HepG2 (cell line): ENCODE data around the gene CYP26A1. TPM values are rescaled to one million over a fixed set of nuclear protein-coding genes. Genes with fewer than 3 reads are reported as not detected.

Source experiments
- FOXA3 ChIP-seq: IDR thresholded peaks from 2 replicates; pipeline ENCODE4 v1.6.1; 2016; ENCODE audit warnings: missing genetic modification reagents, missing compliant biosample characterization
- ISL2 ChIP-seq: sonication (generic); formaldehyde crosslinking; IDR thresholded peaks from 2 replicates; pipeline ENCODE4 v1.5.0; 2020; ENCODE audit warnings: missing genetic modification reagents
- MAF1 ChIP-seq: sonication (generic); formaldehyde crosslinking; IDR thresholded peaks from 2 replicates; pipeline ENCODE4 v1.5.0; 2020; ENCODE audit warnings: missing genetic modification reagents, borderline replicate concordance
- MTF1 ChIP-seq: sonication (generic); formaldehyde crosslinking; IDR thresholded peaks from 2 replicates; pipeline ENCODE4 v1.5.0; 2020; ENCODE audit warnings: missing genetic modification reagents
- ONECUT2 ChIP-seq: sonication (generic); formaldehyde crosslinking; IDR thresholded peaks from 2 replicates; pipeline ENCODE4 v1.4.0; 2020; ENCODE audit warnings: missing genetic modification reagents
- SETDB1 ChIP-seq: sonication (generic); formaldehyde crosslinking; IDR thresholded peaks from 2 replicates; pipeline ENCODE4 v1.5.1; 2020; ENCODE audit warnings: missing genetic modification reagents, mild to moderate bottlenecking, borderline replicate concordance
- SMARCE1 ChIP-seq: fragments of 450-650 bp; IDR thresholded peaks from 2 replicates; pipeline ENCODE4 v1.6.1; 2017; ENCODE audit warnings: borderline replicate concordance
- SNAI1 ChIP-seq: sonication (generic); formaldehyde crosslinking; IDR thresholded peaks from 2 replicates; pipeline ENCODE4 v1.5.0; 2020; ENCODE audit warnings: mild to moderate bottlenecking, missing genetic modification reagents, borderline replicate concordance
- SOX6 ChIP-seq, 2 experiments: fragments of 450-650 bp in 1 of 2; sonication (generic) in 1 of 2; formaldehyde crosslinking in 1 of 2; IDR thresholded peaks; 2 replicates each; pipeline versions ENCODE4 v1.4.0 to v1.6.1; 2017 to 2020; ENCODE audit warnings: antibody characterized with exemption in 1 of 2, mild to moderate bottlenecking in 1 of 2, missing genetic modification reagents in 1 of 2
- SP140L ChIP-seq: sonication (generic); formaldehyde crosslinking; IDR thresholded peaks from 2 replicates; pipeline ENCODE4 v1.4.0; 2020; ENCODE audit warnings: missing genetic modification reagents, borderline replicate concordance
- SUZ12 ChIP-seq: fragments of 150-350 bp; IDR thresholded peaks from 2 replicates; pipeline ENCODE4 v1.6.1; 2014; ENCODE audit warnings: low read depth, low read length
- TARDBP ChIP-seq: sonication (generic); formaldehyde crosslinking; IDR thresholded peaks from 2 replicates; pipeline ENCODE4 v1.8.0; 2022; ENCODE audit warnings: mild to moderate bottlenecking, missing genetic modification reagents
- TBL1XR1 ChIP-seq: fragments of 150-350 bp; IDR thresholded peaks from 2 replicates; pipeline ENCODE4 v1.6.1; 2014; ENCODE audit warnings: borderline replicate concordance, low read length; ENCODE audit not compliant: partially characterized antibody
- THAP11 ChIP-seq: IDR thresholded peaks from 2 replicates; pipeline ENCODE4 v1.6.1; 2016; ENCODE audit warnings: missing biosample characterization, missing genetic modification reagents
- XBP1 ChIP-seq: sonication (generic); formaldehyde crosslinking; IDR thresholded peaks from 2 replicates; pipeline ENCODE4 v1.5.0; 2020; ENCODE audit warnings: missing genetic modification reagents
- ZBTB3 ChIP-seq: sonication (generic); formaldehyde crosslinking; IDR thresholded peaks from 2 replicates; pipeline ENCODE4 v1.4.0; 2020; ENCODE audit warnings: low read depth, mild to moderate bottlenecking, moderate library complexity, missing genetic modification reagents, borderline replicate concordance
- ZNF17 ChIP-seq: sonication (generic); formaldehyde crosslinking; IDR thresholded peaks from 2 replicates; pipeline ENCODE4 v1.5.0; 2020; ENCODE audit warnings: mild to moderate bottlenecking, missing genetic modification reagents
- polyA plus RNA-seq, 8 experiments: library from polyadenylated mRNA; depleted of rRNA in 3 of 8; stranded (reverse) in 7 of 8; unstranded in 1 of 8; fragments of >200 nt; fragmentation: Illumina TruSeq in 4 of 8; extraction: Trizol in 4 of 8; gene quantifications; 2 replicates each; pipeline versions ENCODE4 v1.2.1 to v1.2.3, GENCODE V29; 2011 to 2016; ENCODE audit warnings: low read depth in 4 of 8, missing spikeins in 1 of 8, mixed read lengths in 1 of 8; ENCODE audit not compliant: insufficient read depth in 1 of 8
- total RNA-seq, 5 experiments: library from RNA; depleted of rRNA; stranded (reverse); fragments of >200 nt; fragmentation: Illumina TruSeq; extraction: Trizol; gene quantifications; 2 replicates each; pipeline ENCODE4 v1.2.3, GENCODE V29; 2016; ENCODE audit warnings: low read depth in 1 of 5
- TF ChIP-seq, protein P1 (sequence below): sonication (generic); formaldehyde crosslinking; IDR thresholded peaks from 2 replicates; pipeline ENCODE4 v1.4.0; 2020; ENCODE audit warnings: missing genetic modification reagents
- TF ChIP-seq, protein P2 (sequence below): sonication (generic); formaldehyde crosslinking; IDR thresholded peaks from 2 replicates; pipeline ENCODE4 v1.4.0; 2020; ENCODE audit warnings: mild to moderate bottlenecking, missing genetic modification reagents
- TF ChIP-seq, protein P3 (sequence below): sonication (generic); formaldehyde crosslinking; IDR thresholded peaks from 2 replicates; pipeline ENCODE4 v1.4.0; 2020; ENCODE audit warnings: missing genetic modification reagents
- TF ChIP-seq, protein P4 (sequence below): sonication (generic); formaldehyde crosslinking; conservative IDR thresholded peaks from 2 replicates; pipeline ENCODE4 v1.8.0; 2022; ENCODE audit warnings: low read depth, missing genetic modification reagents
- TF ChIP-seq, protein P5 (sequence below): IDR thresholded peaks from 2 replicates; pipeline ENCODE4 v1.6.1; 2016; ENCODE audit warnings: missing biosample characterization, missing genetic modification reagents, low read depth

CYP26A1 gene
- total and polyA plus RNA-seq, 2 of the 13 experiments (the other 11 are each of a cell fraction or from before 2014, with no cell fraction given), result 0.15 TPM; not detected in 1

DNA sequence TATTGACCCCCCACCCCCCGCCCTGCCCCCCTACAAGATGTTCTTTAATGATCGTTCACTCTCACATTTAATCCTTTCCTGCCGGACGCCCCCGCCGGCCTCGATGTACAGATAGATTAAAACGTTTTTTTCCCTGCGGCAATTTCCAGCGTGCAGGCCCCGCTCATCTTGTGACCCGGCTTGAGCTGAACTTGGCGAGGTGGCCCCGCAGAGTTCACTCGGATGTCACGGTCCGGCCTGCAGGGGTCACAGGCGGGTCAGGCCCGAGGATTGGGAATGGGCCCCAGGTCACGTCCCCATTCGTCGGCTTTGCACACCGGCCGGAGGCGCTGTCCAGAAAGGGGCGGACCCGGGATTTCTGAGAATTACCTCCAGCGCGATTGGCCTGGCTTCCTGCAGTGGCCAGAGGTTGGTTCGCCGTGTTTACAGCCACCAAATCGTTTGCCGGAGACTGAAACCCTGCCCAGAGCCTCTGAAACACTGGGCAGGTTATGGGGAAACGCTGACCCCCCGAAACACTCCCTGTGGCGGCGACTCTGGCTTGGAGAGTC is 1.9 kb upstream of the CYP26A1 start (continued):
- TF ChIP-seq, protein P1, sequence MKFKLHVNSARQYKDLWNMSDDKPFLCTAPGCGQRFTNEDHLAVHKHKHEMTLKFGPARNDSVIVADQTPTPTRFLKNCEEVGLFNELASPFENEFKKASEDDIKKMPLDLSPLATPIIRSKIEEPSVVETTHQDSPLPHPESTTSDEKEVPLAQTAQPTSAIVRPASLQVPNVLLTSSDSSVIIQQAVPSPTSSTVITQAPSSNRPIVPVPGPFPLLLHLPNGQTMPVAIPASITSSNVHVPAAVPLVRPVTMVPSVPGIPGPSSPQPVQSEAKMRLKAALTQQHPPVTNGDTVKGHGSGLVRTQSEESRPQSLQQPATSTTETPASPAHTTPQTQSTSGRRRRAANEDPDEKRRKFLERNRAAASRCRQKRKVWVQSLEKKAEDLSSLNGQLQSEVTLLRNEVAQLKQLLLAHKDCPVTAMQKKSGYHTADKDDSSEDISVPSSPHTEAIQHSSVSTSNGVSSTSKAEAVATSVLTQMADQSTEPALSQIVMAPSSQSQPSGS (CRISPR knock-in tag), result no peak
- TF ChIP-seq FOXA3 (CRISPR knock-in tag) (peak; percentile 57; the same call in 1 of the 2 replicates), MTF1 (CRISPR knock-in tag) (peak; percentile 84; the same call in 1 of the 2 replicates), ZBTB3 (CRISPR knock-in tag) (no peak), SETDB1 (CRISPR knock-in tag) (no peak), SP140L (CRISPR knock-in tag) (no peak), MAF1 (CRISPR knock-in tag) (no peak), ONECUT2 (CRISPR knock-in tag) (no peak), ISL2 (CRISPR knock-in tag) (no peak; the same call in 1 of the 2 replicates), TARDBP (CRISPR knock-in tag) (no peak), ZNF17 (no peak), SOX6 (IDR thresholded peaks at IDR 0.05) (no peak), SOX6 (CRISPR knock-in tag; IDR thresholded peaks at IDR 0.05) (peak; percentile 51), TBL1XR1 (peak; percentile 86), SUZ12 (no peak), SNAI1 (CRISPR knock-in tag) (no peak), XBP1 (no peak), THAP11 (CRISPR knock-in tag) (0 out of 2 replicates have a peak, but pooled peaks have one; percentile 27), SMARCE1 (no peak)
- TF ChIP-seq, protein P2, sequence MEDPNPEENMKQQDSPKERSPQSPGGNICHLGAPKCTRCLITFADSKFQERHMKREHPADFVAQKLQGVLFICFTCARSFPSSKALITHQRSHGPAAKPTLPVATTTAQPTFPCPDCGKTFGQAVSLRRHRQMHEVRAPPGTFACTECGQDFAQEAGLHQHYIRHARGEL (CRISPR knock-in tag), result no peak
- TF ChIP-seq, protein P3, sequence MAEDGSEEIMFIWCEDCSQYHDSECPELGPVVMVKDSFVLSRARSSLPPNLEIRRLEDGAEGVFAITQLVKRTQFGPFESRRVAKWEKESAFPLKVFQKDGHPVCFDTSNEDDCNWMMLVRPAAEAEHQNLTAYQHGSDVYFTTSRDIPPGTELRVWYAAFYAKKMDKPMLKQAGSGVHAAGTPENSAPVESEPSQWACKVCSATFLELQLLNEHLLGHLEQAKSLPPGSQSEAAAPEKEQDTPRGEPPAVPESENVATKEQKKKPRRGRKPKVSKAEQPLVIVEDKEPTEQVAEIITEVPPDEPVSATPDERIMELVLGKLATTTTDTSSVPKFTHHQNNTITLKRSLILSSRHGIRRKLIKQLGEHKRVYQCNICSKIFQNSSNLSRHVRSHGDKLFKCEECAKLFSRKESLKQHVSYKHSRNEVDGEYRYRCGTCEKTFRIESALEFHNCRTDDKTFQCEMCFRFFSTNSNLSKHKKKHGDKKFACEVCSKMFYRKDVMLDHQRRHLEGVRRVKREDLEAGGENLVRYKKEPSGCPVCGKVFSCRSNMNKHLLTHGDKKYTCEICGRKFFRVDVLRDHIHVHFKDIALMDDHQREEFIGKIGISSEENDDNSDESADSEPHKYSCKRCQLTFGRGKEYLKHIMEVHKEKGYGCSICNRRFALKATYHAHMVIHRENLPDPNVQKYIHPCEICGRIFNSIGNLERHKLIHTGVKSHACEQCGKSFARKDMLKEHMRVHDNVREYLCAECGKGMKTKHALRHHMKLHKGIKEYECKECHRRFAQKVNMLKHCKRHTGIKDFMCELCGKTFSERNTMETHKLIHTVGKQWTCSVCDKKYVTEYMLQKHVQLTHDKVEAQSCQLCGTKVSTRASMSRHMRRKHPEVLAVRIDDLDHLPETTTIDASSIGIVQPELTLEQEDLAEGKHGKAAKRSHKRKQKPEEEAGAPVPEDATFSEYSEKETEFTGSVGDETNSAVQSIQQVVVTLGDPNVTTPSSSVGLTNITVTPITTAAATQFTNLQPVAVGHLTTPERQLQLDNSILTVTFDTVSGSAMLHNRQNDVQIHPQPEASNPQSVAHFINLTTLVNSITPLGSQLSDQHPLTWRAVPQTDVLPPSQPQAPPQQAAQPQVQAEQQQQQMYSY (CRISPR knock-in tag), result no peak
- TF ChIP-seq, protein P4, sequence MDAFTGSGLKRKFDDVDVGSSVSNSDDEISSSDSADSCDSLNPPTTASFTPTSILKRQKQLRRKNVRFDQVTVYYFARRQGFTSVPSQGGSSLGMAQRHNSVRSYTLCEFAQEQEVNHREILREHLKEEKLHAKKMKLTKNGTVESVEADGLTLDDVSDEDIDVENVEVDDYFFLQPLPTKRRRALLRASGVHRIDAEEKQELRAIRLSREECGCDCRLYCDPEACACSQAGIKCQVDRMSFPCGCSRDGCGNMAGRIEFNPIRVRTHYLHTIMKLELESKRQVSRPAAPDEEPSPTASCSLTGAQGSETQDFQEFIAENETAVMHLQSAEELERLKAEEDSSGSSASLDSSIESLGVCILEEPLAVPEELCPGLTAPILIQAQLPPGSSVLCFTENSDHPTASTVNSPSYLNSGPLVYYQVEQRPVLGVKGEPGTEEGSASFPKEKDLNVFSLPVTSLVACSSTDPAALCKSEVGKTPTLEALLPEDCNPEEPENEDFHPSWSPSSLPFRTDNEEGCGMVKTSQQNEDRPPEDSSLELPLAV, result no peak
- TF ChIP-seq, protein P5, sequence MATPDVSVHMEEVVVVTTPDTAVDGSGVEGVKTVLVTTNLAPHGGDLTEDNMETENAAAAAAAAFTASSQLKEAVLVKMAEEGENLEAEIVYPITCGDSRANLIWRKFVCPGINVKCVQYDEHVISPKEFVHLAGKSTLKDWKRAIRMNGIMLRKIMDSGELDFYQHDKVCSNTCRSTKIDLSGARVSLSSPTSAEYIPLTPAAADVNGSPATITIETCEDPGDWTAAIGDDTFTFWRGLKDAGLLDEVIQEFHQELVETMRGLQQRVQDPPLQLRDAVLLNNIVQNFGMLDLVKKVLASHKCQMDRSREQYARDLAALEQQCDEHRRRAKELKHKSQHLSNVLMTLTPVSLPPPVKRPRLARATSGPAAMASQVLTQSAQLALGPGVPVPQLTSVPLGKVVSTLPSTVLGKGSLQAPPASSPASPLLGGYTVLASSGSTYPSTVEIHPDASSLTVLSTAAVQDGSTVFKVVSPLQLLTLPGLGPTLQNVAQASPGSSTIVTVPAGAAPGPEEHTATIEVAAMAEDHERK (CRISPR knock-in tag), result no peak
